HG03558 (cell line): Measurements from ENCODE around the gene DAGLA.

Experiments
- ATAC-seq: cut with Tn5 transposase; IDR thresholded peaks from one replicate; pipeline ENCODE4 v1.9.1; 2021; ENCODE audit warnings: moderate number of reproducible peaks; ENCODE audit not compliant: unreplicated experiment; ENCODE audit errors: extremely low read depth

DAGLA gene

DNA sequence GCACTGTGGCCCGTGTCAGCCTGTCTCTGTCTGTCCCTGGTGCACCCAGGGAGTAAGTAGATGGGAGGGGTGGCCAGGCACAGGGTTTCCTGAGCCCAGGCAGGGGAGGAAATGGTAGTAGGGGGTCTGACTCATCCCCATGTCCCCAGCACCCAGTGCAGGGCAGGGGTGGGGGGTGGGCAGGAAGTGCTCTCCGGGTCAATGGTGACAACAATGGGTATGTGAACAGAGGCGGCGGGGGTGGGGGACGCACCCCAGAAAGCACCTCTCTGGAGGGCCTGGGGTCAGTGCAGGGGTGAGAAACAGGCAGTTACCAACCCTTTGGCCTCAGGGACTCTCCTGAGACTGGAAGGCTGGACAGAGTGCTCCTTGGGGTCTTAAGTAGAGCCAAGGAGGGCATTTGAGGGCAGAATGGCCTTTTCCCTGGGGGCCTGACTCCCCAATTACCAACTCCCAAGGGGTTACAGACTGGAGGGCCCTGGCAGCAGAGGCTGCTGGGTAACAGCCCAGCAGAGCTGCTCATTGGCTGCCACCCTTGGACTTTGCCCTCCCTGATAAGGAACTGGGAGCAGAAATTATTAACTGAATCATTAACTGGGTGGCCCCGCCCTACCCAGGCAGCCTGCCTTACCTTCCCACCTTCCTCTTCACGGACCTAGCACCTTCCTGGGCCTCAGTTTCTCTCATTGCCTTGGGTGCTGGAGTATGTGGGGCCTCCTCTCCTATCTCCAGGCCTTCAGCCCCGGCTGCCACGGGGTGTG, 76.4 kb downstream of the DAGLA start:
- ATAC-seq = no peak

DNA sequence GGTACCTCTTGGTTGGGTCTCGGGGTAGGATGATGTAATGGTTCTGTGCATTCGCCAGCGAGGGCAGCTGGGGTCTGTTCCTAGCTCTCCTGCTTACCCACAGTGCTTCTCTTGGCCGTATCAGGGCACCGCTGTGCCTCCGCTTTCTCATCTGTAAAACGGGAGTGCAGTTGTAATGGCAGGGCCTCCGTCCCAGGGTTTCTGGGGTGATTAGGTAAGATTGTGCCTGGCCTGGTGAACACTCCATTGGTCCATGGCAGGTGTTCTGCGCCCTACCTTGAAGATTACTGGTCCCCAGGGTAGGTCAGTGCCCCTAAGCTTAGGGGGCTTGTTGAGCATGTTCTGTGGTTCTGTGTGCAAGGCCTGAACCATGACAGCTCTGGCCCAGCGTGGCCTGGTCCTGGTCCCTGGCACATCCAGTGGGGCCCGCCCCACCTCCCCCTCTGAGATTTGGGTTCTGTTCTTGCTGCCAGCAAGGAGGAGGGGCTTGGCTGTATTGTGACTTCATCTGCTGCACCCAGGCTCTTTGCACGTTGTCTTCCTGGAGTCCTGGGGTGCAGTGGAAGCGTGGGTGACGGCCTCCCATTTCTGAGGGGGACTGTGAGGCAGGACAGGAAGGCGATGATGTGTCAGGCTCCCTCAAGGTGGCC, 77.1 kb downstream of the DAGLA start:
- no peak for ATAC-seq

DNA sequence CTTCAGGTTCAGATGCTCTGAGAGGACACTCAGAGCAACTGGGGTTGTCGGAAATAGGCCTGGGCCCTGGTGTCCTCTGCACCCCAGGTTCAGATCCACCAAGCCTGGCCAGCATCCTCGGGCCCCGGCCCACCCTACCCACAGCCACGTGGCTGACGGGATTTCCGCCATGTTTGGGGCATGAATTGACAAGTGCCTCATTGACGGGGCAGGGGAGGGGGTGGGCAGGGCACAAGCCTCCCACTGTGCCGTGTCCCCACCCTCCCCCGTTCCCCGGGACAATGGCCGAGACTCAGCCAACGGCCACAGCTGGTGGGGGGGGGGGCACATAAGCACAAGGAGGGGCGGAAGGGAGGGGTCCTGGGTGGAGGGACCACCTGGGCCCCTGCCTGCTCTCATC, 80.8 kb downstream of the DAGLA start:
- ATAC-seq = no peak

DNA sequence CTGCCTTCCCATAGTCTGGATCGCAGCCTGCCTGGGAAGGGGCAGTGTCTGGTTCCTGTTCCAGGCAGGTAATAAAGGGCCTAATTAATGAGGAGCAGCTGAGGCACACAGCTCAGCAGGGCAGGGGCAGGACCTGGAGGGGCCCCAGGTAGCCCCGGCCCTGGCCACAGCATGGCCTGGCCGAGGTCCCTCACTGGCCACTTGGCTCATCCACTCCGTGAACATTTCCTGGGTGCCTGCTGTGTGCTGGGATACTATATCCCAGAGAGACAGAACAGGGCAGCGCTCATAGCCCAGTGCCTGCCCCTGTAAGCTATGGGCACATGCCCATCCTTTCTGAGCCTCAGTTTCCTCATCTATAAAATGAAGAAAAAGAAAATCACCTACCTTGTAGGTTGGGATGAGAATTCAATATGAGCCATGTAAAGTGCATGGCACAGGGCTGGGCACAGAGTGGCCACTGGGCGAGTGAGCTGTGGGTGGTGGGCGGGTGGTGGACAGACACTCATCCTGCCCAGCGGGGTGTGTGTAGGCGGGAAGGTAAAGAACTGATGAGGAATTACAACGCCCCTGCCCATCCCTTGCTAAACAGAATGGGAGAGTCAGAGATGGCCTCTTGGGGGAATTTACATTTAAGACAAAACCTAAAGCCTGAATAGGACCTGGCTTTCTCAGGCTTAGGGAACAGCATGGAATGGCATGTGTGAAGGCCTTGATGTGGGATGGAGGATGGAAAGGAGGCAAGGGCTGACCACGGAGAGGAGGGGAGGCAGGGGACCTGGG, 81.4 kb downstream of the DAGLA start:
- ATAC-seq = no peak

DNA sequence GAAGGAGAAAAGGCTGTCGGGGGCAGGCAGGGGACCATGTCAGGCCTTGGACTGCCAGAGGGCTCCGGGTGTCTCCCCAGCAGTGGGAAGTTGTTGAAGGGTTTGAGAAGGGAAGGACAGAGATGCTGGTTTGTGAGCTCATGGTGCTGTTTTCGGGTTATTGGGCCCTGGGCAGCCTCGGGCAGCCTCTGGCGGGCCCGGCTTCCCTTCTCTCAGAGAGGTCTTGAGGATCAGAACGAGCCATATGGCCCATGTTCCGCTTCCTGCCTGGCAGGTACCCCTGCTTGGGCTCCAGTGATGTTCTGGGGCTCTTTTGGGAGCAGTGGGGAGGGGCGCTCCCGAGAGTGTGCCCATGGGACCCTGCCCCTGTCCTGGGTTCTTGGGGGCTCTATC, 82.0 kb downstream of the DAGLA start:
- no peak for ATAC-seq

DNA sequence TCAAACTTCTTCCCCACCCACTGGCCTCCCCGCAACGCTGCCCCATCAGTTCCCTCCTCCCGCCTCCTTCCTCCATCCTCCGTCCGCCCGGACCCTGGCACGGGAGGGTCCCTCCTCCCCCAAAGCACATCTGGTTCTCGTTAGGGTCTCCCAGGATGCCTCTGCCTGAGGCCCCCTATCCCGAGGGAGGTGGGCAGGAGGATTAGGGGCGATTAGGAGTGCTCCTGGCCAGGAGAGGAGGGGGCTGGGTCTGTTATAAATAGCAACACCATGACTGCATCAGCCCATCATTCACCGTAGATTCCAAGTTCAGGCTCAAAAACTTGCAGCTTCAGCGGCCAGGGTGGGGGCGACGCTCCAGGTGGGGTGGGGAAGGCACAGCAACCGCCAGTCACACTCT, 82.6 kb downstream of the DAGLA start:
- no peak for ATAC-seq

DNA sequence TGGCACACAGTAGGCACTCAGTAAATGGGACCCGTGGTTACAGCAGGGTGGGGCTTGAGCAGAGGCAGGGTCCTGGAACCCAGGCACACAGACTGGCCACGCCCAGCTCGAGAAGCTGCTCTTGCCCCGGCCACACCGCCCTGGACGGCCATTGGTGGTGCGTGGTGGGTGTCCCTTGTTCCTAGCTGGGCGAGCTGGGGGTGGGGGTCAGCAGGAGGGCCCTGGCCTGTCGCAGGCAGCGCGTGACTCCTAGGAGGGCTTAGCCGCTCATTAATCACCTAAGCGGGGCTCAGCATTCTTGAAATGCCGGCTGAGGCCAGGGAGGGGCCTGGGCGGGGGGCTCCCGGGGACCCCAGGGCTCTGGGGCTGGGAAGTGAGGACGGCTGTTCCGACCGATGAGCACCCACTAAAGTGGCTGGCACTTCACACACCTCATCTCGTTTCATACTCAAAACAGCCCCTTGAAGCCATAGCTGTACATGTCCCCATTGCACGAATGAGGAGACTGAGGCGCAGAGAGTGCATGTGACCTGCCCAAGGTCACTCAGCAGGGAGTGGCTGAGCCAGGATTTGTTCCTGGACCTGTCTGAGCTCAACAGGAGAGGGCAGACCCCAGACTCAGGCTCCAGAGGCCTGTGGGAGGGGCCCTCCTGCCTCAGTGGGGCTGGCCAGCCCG, 83.9 kb downstream of the DAGLA start:
- ATAC-seq = no peak

DNA sequence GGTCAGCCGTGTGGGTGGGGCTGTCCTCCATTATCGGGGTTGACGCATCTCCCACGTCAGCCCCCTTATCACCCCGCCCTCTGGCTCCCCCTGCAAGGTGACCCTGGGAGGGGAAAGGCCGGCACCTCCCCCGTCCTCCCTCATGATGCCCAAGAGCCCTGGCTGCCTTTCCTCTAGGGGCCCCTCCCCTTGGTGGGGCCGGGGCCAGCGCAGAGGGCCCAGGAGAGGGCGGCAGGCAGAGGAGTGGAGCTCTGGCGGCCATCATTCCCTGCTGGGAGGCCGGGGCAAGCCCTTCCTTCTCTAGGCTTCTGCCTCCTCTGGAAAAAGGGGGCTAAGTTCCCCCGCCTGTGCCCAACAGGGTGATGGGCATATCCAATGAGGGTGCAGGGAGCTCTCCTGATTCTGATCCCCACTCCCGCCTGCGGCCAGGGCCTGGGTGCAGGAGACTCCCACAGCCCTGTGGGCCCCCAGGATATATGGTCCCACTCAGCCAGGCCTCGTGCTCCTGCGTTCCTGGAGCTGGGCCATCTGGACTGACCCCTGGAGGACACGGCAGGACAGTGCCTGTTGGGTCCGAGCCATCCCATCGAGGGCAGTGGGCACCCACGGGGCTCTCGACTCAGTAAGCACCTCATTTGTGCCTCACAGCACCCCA, 84.5 kb downstream of the DAGLA start:
- no peak for ATAC-seq

DNA sequence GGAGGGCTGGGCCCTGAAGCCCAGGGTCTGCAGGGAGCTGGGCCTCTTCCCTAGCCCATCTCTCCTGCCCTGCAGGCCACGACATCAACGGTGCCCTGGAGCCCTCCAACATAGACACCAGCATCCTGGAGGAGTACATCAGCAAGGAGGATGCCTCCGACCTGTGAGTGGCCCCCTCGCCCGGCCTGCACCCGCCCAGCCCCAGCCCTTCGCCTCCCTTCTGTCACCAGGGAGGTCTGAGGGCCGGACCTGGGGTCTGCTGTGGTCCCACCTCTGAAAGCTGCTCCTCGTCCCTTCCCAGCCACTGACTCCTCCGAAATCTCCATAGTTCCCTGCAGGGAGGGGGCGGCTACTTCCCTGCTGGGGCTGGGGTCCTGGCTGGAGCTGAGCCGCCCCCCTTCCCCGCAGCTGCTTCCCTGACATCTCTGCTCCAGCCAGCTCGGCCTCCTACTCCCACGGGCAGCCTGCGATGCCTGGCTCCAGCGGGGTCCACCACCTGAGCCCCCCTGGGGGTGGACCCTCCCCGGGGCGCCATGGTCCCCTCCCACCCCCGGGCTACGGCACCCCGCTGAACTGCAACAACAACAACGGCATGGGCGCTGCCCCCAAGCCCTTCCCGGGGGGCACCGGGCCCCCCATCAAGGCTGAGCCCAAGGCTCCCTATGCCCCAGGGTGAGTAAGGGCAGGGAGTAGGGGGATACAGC, 85.5 kb downstream of the DAGLA start:
- ATAC-seq = no peak

DNA sequence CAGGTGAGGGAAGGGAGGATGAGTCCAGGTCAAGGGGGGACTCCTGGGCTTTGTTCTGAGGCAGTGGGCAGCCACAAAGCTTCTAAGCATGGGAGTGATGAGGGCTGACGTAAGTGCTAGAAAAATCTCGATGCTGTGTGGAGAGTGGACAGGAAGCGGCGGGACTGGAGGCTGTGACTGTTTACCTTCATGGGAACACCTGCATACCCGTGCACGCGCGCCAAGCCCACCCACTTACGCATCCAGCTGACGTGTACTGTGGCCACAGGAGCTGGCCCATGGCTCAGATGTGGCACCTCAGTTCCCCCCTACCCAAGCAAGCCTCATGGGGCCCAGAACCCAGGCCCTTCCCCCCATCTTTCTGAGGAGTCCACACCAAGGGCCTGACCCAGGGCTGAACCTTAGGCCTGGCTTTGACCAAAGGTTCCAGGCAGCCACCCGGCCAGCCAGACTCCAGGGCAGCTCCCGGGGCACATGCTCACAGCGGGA, 86.2 kb downstream of the DAGLA start:
- no peak for ATAC-seq

DNA sequence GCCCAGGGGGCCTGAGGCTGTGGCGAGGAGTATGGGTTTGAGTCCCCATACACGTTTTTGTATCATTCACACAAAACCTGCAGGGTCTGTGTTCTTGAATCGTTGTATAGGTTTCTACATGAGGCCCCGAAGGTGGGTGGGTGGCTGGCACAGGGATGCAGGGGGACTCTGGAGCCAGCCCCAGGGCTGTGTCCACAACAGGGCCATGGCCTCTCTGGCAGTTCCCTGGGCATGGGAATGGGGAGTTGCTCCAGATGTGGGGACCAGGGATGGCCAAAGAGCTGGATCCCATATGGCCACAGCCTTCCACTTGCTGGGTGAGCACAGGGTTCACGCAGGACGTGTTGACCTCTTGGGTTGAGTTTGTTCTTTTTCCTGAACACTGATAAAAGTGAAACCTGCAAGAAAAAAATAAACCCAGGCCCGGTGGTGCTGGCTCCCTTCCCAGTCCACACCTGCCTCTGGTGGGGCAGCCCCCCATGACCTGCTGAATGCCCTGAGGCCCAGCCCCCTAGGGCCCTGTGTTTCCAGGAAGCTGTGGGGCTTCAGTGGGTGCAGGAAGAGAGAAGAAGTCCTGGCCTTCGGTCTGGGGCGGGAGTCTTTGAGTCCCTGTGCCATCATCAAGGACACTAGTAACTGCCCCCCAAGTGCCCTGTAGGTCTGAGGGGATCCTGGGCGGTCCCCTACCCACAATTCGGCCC, 88.3 kb downstream of the DAGLA start:
- ATAC-seq = no peak

DNA sequence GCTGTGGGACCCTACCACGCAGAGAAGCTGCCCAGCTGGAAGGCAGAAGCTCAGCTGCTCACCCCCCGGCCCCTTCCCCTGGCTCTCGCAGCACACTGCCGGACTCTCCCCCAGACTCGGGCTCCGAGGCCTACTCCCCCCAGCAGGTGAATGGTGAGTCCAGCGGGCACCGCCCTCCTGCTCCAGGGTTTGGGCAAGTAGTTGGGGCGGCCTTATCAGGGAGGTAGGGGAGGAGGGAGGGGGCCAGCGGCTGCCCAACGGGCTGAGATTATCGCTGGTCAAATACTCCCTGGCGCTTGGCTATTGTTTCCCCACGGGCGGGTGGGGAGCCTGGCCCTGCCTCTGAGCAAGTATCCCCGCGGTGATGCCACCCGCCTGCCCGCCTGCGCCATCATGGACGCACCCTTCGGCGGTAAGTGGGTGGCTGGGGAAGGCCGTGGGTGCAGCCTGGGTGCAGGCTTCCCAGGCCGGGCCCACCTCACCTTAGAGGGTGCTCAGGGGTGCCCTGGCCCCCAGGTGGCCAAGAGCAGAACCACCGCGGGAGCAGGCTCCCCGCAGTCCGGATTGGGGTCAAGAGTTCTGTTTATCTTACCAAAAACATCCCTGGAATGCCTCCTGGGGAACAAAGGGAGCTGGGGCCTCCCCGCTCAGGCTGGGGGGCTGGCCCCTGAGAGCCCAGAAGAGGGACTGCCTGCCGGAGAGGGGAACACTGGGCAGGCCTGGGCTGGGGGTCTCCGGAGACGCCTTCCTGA, 89.2 kb downstream of the DAGLA start:
- no peak for ATAC-seq

DNA sequence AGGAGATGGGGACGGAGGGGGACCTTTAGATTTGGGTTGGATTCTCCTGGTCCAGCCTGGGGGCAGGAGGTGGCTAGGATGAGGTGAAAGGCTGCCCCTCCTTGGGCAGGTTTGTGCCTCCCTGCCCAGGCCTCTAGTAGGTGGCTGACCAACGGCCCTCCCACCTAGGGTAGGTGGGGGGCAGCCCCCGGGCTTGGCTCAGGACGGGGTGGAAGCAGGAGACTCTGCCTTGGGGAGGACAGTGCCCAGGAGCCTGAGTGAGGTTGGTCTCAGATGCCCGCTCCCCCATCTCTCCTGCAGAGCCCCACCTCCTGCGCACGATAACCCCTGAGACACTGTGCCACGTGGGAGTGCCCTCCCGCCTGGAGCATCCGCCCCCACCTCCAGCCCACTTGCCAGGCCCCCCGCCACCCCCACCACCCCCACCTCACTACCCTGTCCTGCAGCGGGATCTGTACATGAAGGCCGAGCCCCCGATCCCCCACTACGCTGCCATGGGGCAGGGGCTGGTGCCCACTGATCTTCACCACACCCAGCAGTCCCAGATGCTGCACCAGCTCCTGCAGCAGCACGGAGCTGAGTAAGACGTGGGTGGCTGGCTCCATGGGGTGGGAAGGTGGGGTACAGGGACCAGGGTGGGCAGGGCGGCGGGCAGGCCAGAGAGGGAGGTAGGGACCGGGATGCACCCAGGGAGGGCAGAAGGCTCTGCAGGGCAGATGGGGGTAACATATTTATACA, 89.9 kb downstream of the DAGLA start:
- no peak for ATAC-seq

DNA sequence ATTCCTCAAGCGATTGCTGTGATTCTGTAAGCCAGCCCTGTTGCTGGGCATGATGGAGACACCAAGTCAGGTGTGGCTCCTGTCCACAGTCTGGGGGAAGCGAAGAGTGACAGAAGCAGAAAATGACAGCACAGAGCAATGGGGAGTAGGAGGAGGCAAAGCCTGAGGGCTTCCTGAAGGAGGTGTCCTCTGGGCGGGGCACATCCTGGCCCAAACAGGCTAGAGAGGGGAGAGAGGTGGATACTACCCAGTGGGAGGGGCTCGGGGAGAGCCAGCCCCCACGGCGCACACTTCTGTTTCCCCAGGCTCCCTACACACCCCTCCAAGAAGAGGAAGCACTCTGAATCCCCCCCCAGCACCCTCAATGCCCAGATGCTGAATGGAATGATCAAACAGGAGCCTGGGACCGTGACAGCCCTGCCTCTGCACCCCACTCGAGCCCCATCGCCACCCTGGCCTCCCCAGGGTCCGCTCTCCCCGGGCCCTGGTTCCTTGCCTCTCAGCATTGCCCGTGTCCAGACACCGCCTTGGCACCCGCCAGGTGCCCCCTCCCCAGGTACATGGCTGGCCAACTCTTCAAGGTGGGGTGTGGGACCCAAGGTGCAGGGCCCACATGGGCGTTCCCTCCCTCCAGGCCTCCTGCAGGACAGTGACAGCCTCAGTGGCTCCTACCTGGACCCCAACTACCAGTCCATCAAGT, 91.2 kb downstream of the DAGLA start:
- no peak for ATAC-seq

DNA sequence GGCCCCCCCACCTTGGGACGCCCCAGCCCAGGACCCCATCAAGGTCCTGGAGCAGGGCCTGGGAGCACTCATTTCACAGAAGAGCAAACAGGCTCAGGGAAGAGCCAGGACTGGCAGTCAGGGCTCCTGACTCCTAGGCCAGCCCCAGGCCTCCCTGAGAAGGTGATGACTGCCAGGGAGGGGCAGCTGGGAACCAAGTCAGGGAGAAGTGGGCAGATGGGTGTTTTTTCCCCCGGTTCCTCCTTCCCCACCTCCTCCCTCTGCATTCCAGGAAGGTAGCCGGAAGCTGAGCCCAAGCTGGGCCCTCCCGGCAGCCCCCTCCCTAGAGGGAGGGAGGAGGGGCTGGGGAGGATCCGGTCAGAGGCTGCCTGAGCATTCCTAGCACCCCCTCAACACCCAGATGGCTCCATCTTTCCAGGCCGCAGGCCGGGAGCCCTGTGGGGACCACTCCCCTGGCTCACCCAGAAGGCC, 91.8 kb downstream of the DAGLA start:
- no peak for ATAC-seq

DNA sequence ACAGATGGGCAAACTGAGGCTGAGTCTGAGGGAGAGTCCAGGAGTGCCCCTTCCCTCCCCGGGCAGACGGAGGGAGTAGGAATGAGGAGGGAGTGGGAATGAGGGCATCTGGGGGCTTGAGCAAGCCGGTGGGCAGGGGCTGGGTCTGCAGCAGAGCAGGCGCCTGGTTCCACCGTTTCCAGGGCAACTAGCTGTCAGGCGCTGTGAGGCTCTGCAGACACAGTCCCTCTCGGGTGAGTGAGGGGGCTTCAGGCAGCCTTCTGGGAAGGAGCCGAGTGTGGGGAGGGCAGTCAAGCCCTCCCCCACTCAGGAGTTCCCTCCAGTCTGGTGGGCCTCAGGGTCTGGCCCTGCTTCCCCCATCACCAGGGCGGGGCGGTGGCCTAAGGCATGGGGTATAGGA, 93.2 kb downstream of the DAGLA start:
- no peak for ATAC-seq

DNA sequence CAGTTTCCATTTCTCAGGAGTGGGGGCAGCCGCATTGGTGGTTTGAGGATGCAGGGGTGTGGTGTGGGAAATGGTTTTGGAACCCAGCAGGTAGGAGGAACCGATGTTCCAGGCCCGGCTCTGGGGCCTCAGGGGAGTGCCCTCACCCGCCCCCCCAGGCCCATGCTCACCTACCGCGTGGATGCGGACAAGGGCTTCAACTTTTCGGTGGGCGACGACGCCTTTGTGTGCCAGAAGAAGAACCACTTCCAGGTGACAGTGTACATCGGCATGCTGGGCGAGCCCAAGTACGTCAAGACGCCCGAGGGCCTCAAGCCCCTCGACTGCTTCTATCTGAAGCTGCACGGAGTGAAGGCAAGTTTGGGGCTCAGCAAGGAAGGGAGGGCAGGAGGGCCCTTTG, 93.6 kb downstream of the DAGLA start:
- no peak for ATAC-seq
